Activated CD4-positive, alpha-beta T cell treated with anti-CD3 and anti-CD28 coated beads for 4 hours (primary cell): ENCODE measurements around the gene USP11.

Experiments used
- DNase-seq, 2 donors: peaks; one replicate each; pipeline ENCODE4 v3.0.0-alpha.2; 2020

The USP11 gene

DNA sequence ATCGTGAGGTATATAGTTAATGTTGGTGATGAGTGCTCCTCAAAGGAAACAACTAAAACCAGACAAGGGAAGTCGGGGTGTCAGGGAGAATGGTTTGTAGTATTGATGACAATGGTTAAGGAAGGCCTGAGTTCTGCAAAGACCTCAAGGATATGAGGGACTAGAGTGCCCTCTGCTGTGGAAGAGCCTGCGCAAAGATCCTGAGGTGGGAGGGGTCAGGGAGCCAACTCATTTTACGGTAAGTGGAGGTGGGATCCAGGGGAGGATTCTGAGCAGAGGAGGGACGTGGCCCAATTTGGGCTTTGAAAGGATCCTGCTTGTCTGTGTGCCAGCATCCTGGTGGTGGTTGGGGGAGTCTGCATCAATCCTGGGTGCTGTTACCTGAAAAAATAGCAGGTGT lies 27.8 kb upstream of the USP11 start:
- DNase-seq, result no peak

- DNase-seq, result no peak
Measured at GRCh38 chrX:47206316-47206715, 26.5 kb upstream of the USP11 start.

DNA sequence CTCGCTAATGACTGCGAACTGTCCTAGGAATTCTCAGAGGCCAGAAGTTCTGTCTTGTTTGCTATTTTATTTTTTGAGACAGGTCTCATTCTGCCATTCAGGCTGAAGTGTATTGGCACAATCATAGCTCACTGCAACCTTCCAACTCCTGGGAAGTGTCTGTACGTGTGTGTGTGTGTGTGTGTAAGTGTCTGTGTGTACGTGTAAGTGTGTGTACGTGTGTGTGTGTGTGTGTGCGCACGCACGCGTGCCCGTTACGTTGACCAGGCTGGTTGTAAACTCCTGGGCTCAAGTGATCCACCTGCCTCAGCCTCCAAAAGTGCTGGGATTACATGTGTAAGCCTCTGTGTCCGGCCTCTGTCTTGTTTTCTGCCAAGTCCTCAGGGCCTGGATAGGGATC lies 24.7 kb upstream of the USP11 start:
- DNase-seq, result no peak

DNA sequence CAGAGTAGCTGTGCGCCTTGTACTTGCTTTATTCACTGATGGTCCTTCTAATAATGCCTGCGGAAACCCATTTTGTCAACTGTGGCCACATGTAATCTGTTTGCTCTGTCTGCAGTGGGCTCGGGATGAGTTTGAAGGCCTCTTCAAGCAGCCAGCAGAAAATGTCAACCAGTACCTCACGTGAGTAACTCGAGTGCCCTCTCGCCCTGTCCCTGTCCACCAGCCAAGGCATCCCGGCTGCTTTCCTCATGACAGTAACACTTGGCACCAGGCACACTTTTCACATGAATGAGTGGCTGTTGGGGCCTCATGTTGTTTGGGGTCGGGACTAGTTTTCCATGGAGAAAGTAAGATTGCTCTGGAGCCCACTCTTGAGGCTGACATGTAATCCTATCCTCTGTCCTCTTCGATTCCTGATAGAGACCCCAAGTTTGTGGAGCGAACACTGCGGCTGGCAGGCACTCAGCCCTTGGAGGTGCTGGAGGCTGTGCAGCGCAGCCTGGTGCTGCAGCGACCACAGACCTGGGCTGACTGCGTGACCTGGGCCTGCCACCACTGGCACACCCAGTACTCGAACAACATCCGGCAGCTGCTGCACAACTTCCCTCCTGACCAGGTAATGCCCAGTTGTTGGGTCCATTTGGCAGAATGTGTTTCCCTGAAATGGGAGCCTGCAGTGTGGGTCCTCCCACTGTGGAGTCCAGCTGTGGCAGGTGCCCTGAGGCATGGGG lies 23.1 kb upstream of the USP11 start:
- DNase-seq, result no peak

DNA sequence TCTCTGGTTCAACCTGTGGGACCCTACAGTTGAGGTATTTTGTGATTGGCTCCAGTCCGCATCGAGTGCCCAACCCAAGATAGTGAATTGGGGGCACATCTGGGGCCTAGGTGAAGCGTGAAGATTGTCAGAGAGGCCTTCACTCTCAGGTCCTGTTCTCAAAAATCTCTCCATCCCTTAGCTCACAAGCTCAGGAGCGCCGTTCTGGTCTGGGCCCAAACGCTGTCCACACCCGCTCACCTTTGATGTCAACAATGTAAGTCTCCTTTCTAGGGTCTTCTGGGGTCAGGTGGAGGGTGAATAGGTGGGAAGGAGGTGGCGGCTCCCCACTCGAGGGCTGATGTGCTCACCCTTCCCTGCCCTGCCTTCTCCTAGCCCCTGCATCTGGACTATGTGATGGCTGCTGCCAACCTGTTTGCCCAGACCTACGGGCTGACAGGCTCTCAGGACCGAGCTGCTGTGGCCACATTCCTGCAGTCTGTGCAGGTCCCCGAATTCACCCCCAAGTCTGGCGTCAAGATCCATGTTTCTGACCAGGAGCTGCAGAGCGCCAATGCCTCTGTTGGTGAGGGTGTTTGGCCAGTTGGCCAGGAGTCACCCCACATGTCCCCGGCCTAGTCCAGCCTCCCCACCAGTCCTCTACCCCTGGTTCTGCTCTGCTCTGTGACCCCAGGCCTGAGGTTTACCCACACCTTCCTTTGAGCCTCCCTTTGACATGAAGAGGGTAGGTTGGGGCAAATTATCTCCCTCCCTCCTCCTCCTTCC lies 22.0 kb upstream of the USP11 start:
- DNase-seq, result no peak

DNA sequence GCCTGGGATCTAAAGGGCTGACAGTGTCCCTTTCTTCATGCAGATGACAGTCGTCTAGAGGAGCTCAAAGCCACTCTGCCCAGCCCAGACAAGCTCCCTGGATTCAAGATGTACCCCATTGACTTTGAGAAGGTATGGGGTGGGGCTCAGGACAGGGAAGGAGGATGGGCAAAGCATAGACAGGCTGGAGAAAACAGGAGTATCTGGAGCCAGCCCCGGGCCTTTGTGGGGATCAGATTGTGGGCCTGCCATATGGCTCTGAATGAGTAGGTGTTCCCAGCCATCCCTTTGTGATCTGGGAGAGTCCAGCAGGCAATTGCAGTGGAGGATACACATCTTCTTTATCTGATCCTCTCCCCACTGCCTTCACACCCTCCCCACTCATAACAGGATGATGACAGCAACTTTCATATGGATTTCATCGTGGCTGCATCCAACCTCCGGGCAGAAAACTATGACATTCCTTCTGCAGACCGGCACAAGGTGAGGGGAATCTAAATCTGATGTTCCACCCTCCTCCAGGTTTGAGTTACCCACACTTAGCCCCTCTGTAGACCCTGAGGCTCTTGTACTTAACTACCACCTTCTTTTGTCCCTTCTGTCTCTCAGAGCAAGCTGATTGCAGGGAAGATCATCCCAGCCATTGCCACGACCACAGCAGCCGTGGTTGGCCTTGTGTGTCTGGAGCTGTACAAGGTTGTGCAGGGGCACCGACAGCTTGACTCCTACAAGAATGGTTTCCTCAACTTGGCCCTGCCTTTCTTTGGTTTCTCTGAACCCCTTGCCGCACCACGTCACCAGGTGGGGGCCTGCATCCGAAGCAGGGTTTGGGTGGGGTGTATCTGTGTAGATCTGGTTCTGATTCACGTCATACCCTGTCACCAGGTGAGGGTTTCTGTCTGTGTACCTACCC lies 20.2 kb upstream of the USP11 start:
- no peak for DNase-seq

- no peak for DNase-seq
Measured at GRCh38 chrX:47214435-47215077, 18.3 kb upstream of the USP11 start.

DNA sequence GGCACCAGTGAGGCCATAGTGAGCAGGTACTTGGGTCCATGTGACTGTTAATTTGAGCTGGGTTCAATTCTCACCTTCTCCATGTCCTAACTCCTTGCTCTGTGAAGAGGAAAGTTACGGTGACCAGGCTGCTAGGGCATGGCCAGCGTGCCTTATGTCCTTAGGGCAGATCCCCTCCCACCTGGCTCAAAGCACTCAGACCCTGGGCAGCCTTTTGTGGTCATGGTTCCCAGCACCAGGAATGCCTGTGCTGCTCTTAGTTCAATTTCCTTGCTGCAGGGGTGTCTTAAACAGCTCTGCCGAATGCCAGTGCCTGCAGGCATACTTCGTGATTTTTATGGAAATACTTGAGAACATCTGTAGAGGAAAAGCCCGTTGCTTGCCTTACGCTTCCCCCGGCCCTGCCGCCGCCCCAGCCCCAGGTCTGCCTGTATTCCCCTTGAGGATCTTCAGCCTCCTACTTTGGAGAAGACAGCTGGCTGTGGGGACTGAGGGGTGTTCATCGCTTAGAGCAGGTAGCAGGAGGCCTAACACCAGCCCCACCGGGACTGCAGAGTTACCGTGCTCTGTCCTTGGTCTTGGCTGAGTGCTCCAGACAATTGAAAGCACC lies 17.4 kb upstream of the USP11 start:
- DNase-seq, result no peak

DNA sequence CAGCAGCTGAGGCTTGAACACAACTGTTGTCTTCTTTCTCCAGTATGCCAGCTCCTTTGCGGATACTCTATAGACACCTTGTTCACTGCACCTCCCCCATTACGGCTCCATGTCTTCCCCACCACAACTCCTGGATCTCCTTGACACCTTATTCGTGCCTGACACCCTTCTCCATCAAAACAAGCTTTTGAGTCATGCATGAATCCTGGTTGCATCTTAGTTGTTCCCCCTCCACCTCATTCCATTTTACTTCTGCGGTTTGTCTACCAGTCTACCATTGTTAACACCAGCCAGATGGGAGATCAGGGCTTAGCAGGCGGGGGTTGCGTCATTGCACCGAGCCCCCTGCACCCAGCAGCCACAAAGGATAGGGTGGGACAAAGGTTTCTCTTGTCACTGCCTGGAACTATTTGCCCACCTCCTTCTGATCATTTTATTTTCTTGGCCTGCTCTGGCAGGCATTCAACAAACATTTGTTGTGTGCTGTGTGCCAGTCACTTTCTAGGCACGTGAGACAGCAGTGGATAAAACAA lies 16.4 kb upstream of the USP11 start:
- no peak for DNase-seq

GRCh38 chrX:47217121-47217851 lies 15.5 kb upstream of the USP11 start:
- peak; percentile 11 to 30 for DNase-seq

DNA sequence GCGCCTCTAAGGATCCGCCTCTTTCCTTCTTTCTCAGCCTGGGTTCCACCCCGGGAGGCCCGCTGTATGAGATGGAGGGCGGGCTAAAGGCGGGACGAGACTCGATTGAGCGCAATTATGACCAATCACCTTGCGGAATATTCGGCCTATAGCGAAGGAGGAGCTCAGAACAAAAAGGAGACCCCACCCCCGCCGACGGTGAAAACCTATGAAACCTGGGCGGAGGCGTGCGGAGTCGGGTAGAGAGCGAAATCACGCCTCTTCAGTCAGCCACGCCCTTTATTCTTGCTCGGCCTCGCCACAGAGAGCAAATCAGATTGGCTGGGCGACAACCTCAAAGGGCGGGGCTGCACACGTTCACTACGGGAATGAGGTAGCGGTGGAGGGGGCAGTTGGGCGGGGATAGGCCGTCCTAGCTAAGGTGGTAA lies 14.9 kb upstream of the USP11 start:
- peak; percentile 95 to 99 for DNase-seq

GRCh38 chrX:47218280-47218919 lies 14.4 kb upstream of the USP11 start, which contains the start of gene CDK16:
Gene CDK16, plus strand, starts transcription at chrX:47218681. Its CDS starts 4,877 bp downstream, at chrX:47223558.
- DNase-seq, result peak; percentile 69 to 74

- DNase-seq, result peak; percentile 35 to 42
Measured at GRCh38 chrX:47218920-47219815, 13.6 kb upstream of the USP11 start.

- DNase-seq, result no peak
Measured at GRCh38 chrX:47221756-47222155, 11.1 kb upstream of the USP11 start.

DNA sequence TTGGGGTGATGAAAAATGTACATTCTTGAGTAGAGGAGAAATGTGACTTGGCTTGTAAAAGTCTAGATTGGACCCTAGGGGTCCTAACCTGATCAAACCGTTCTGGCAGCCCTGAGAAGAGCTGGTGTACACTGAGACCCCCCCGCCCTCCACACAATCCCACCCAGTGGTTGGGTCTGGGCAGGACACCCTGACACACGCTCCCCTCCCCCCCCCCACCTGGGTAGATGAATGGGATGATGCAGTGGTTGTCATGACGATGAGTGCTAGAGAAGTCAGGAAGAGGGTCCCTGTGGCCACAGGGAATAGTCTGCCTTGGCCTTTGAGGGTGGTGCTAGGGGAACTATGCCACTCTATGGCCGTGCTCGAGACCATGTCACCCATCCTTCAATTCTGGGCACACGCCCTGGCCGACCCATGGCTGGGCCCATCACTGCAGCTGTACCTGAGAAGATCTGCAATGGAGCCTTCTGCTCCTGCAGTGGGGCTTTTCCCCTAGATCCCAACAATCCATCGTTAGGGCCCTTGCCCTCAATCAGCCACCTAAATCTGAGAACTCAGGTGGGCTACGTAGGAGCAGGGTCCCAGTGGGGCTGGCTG lies 10.0 kb upstream of the USP11 start:
- no peak for DNase-seq

DNA sequence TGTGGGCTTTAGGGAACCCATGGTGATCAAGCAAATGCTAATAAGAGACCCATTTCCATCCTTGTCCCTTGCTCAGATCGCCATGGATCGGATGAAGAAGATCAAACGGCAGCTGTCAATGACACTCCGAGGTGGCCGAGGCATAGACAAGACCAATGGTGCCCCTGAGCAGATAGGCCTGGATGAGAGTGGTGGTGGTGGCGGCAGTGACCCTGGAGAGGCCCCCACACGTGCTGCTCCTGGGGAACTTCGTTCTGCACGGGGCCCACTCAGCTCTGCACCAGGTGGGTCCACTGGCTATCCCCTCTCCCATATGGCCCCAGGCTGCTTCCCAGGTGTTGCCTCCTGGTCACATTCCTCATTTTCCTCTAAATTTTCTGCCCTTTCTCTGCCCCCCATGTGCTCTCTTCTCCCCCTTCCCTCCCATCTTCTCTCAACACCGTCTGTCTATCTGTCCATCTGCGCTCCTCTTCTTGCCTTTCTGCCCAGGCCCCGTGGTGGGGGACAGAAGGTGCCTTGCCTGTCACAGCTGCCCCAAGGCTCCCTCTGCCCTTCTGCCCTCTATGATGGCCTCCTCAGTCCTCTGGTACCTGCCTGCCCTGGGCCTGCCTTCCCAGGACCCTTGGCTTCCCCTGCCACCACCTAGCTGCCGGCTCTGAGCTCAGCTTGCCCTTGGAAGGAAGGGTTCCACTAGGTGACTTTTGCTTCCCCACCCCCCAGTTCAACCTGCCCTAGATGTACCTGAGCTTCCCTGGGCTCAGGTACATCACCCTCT lies 9.1 kb upstream of the USP11 start:
- DNase-seq, result no peak

DNA sequence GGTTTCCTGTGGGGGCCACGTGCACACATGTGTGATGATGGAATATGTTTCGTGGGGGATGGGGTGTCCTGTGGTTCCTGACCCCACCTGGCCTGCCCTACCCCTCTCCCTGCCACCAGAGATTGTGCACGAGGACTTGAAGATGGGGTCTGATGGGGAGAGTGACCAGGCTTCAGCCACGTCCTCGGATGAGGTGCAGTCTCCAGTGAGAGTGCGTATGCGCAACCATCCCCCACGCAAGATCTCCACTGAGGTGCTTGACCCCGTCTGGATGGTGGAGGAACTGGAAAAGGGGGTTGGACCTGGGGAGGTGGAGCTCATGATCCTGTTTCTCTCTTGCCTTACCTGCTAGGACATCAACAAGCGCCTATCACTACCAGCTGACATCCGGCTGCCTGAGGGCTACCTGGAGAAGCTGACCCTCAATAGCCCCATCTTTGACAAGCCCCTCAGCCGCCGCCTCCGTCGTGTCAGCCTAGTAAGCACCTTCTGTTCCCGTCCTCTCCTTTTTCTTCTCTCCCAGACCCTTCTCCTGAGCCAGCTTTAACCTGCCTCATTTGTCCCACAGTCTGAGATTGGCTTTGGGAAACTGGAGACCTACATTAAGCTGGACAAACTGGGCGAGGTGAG lies 8.4 kb upstream of the USP11 start:
- no peak for DNase-seq

DNA sequence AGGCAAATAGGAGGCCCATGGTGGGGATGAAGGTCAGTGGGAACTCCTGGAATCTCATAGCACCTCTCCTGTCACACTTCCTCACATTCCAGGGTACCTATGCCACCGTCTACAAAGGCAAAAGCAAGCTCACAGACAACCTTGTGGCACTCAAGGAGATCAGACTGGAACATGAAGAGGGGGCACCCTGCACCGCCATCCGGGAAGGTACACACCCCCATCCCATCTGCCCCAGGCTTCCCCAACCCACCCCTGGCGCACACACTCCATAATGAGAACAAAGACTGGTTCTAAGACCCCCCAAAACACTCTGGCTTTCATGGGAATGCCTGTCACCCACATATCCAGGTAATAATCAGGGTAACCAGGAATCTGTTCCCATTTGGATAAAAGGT lies 7.9 kb upstream of the USP11 start:
- DNase-seq, result no peak
